T-helper 1 cell treated with Interleukin-12 subunit alpha and Interleukin-12 subunit beta and Interleukin-4 antibody, amounts not matched to agents 30 ng/mL and 1 ng/mL, for 36 hours (primary cell): Measurements from ENCODE around the gene MYEOV. TPM values are rescaled to one million over a fixed set of nuclear protein-coding genes. Genes with fewer than 3 reads are reported as not detected.

Source experiments
- intact Hi-C: fragments of 100-400 bp; cut with micrococcal nuclease; formaldehyde crosslinking; loops from one replicate; pipeline ENCODE4 v1.15.1; 2024
- total RNA-seq: library from RNA; stranded (reverse); gene quantifications from 2 replicates; pipeline ENCODE4 v1.2.3, GENCODE V29; 2022

MYEOV gene
- total RNA-seq, 1 donor from 2014 or later = not detected

- intact Hi-C loops = no loop called here
Observed at GRCh38 chr11:69265911-69266510, 27.9 kb upstream of the MYEOV start.

DNA sequence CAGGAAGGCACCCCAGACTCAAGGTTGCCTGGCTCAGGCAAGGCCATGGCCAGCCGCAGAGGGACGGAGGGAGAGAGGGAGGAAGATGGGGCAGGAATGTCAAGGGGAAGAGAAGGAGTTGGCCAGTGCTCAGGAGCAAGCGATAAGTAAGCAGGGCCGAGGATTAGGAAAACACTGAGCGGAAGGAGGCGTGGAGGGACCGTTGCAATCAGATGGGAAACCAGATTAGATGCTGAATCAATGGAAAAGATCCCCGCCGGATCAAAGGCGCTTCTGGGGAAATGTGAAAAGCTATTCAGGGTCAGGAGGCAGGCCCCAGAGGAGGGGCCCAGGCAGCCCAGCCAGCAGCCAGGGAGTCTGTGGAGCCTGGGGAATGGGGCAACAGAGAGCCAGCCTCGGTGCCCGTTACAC lies 26.6 kb upstream of the MYEOV start:
- intact Hi-C loops = no loop called here

GRCh38 chr11:69268911-69269310 lies 25.0 kb upstream of the MYEOV start:
- intact Hi-C loops = no loop called here

DNA sequence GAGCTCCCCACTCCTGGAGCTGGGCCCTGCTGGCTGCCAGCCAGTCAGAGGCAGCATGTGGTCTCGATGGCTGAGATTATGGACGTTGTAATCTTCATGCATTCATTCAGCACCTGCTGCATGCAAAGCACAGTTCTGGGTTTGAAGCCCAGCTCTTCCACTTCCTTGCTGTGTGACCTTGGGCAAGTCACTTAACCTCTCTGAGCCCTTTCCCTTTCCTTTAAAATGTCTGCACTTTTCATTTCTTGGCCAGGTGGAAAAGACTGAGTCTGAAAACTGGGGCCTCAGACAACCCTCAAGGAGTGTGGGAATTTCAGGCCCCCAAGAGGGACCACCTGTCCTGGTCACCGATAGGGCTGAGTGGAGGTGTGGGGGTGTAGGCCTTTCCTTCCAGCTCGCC lies 24.6 kb upstream of the MYEOV start:
- intact Hi-C loops = no loop called here

DNA sequence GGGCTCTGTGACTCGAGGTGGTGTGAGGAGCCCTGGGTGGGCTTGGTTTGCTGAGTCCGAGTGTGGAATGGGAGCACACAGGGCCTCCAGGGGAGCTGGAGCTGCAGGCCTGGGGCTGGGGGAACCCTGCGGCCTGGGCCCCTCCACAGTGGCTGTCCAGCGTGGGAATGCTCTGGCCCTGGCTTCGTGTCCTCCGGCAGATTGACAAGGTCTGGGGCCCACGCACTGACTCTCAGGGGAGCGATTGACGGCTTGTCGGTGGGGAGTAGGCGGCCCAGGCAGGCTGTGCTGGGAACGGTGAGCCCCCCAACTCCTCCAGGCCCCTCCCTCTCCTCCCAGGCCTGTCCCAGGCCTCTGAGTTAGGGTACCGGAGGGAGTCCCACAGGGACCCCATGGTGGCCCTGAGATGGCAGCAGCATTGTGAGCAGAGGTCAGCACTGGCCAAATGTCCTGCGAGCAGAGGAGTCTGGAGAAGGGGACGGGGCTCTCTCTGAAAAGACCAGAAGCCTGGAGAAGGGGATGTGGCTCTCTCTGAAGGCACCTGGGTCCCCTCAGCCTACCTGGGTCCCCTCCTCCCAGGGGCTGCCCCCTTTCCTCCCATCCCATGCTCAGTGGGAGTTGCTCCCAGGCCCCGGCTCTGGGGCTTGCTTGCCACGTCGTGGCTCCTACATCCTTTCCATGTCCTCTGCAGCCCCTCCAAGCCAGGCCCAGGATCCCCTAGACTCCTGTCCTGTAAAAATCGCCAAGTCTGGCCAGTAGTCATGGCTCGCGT lies 23.8 kb upstream of the MYEOV start:
- intact Hi-C loops = no loop called here

GRCh38 chr11:69270941-69271340 lies 23.0 kb upstream of the MYEOV start:
- intact Hi-C loops = no loop called here

GRCh38 chr11:69272055-69272454 lies 21.9 kb upstream of the MYEOV start:
- intact Hi-C loops = no loop called here

DNA sequence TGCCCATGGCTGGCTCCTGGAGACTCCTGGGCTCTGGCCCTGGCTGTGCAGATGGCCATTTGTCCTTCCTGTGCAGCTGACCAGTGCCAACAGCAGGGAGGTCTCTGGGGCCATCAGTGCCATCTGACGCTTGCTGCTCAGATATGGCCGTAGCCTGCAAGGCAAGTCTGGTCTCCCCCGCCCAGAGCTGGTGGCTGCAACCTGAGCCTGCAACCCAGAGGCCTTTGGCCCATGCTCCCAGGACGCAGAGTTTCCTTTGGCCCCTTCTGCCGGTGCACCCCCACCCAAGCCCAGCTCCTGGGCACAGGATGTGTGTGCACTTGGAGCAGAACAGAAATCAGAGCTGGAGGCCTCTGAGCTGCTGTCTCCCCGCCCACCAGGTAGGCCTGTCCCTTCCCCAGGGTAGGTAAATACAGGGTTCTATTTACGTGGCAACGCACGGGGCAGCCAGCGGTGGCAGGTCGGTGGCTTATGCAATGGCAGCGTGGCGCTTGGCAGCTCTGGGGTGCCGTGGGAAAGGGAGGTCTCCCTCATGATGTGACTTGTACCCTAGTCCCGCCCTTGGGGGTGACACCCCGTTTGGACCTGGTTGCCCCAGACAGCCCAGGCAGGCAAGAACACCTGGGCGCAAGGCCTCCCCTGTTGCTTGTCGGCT lies 21.0 kb upstream of the MYEOV start:
- intact Hi-C loops = no loop called here

DNA sequence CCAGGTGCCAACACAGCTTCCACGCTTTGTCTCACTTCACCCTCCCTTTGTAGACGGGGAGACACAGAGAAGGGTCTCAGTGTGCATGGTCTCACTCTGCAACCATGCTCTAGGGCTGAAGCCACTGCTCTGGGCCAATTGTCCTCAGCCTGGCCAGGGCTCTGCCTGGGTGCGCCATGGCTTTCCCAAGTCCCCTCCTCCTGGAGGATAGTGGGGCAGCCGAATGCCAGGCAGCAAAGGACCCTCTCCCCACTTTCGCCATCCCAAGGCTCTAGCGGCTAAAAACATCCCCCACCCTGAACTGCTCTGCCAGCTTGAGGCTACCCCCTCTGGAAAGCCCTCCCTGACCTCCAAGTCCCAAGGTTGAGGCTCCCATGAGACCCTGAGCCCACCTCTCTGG lies 20.4 kb upstream of the MYEOV start:
- intact Hi-C loops = no loop called here

DNA sequence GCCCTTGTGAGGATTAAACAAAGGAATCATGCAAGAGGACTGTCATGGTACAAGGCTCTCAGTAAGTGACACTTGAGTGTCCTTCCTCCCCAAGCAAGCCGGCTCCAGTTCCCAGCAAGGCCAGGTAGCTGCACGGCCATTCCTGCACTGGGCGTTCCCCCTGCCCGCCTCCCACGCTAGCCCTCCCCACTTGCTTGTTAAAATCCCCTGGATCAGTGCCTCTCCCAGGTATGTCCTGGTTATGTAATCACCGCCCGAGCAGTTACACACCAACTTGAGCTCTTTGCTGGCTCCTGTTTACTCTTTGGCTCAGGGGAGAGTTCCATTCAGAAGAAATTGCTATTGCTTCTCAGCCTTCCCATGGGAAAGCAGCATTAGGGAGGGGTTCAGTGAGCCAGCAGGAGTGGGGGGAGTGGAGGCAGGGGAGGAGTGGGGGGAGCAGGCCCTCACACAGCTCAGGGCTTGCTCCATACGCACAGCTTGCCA lies 19.4 kb upstream of the MYEOV start:
- intact Hi-C loops = no loop called here

DNA sequence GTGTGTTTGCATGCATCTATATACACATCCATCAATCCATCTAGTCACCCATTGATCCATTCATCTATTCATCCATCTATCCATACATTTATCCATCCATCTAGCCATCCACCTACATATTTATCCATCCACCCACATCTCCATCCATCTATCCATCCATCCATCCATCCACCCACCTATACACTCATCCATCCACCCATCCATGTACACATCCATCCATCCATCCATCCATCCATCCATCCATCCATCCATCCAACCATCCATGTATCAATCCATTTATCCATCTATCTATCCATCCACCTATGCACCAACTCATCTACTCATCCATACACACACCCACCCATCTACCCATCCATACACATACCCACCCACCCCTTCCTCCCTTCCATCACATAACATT lies 18.8 kb upstream of the MYEOV start:
- intact Hi-C loops = no loop called here

GRCh38 chr11:69276165-69276564 lies 17.8 kb upstream of the MYEOV start:
- intact Hi-C loops = no loop called here

GRCh38 chr11:69277074-69277809 lies 16.7 kb upstream of the MYEOV start:
- intact Hi-C loops = no loop called here

- intact Hi-C loops = no loop called here
Observed at GRCh38 chr11:69278091-69278867, 15.7 kb upstream of the MYEOV start.

GRCh38 chr11:69280451-69280850 lies 13.5 kb upstream of the MYEOV start:
- intact Hi-C loops = no loop called here

DNA sequence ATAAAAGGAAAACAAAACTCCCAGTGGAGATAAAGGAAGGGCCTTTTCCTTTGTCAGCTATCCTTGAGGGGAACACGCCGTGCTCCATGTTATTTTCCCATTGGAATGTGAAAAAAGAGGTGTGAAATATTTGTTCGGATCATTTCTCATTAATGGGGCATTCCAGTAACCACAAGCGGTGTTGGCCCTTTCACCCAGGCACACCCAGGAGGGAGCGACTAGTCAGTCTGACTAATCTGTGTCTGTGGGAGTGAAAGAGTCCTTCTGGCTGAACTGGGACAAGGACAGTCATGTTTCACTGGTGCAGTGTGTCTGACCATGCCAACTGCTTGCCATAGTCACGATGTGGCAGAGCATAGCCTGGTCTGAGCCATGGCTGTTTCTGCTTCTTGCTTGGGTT lies 13.0 kb upstream of the MYEOV start:
- intact Hi-C loops = no loop called here

- intact Hi-C loops = no loop called here
Observed at GRCh38 chr11:69283446-69283845, 10.5 kb upstream of the MYEOV start.

DNA sequence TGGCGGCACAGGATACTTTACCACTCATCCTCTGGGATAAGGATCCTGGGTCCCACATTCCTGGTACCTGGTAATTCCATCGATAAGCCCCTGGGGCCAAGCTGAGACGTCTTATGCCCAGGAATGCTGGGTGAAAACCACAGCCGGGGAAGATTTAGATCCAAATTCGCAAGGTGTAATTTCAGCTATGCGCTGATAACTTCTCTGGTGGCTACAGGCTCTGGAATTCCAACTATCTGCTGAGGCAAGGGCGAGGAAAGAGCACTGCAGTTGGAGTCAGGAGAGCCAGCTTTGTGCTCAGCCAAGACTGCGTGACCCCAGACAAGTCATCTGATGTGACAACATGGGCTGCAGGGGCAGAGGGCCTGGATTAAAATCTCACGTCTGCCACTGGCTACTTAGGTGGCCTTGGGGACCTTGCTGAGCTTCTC lies 9.9 kb upstream of the MYEOV start:
- intact Hi-C loops = no loop called here

DNA sequence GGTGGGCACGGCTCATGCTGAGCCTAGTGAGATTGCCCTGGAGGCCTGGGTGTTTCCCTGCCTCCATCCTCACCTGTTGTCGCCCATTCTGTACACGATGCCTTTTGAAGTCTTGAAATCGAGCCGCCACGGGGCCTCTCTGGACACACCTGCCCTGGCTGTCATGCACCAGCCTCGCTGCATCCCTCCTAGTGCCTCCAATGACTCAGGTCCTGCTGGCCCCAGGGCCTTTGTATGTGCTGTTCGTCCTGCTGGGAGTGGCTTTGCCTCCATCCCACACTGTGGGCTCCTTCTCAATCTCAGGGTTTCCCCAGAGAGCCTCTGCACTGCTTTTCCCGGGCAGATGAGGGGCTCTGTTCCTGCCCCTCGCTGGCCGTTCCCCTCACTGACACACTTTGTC lies 8.9 kb upstream of the MYEOV start:
- intact Hi-C loops = no loop called here

DNA sequence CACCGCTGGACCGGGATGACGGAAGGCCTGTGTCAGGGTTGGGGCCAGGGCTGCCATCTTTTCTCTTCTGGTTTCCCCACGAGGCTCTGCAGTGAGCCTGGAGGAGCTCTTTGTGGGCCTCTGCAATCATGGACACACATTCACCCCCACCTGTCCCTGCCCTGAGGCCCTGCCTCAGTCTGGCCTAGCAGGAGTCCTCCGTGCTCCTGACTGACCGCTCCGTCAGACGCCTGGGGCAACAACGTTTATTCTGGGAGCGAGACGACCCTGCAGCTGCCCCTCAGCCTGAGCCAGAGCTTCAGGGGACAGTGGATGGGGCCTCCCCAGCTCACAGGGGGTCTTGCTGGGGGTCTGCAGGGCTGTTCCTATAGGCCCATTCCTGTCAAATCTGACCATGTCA lies 8.2 kb upstream of the MYEOV start:
- intact Hi-C loops = no loop called here
